ENCODE results near the gene ADAMTS13.

The ADAMTS13 gene

DNA sequence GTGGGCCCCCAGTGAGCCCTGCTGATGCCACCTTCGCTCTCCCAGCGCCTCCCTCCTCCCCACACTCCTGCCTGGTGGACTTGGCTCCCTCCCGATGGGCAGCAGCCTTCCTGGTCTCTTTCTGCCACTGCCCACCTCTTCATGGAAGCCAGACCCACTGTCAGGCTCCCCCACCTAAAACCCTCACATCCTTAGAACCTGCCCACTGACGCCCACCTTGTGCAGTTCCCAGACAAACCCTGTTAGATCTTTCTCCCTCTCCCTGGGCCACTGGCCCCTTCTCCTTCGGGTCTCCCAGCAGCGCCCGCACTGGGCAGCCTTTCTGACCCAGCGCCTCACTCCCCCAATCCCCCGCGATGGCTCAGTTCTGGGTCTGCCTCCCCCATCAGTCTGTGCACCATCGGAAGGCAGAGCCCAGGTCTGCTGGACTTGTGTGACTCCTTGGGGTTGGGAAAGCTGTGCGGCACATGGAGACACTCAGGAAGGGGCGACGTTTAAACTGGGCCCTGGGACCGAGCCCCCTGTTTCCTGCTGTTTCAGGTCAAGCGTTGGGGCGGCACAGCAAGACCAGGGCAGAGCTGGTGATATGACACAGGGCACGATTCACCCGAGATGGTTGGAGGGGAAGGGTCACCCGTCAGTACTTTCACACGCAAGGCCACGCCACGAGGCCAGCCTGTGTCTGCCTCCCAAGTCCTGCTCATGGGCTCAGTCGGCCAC lies 85.2 kb downstream of the ADAMTS13 start:
- TF ChIP-seq EZH2phosphoT487 (conservative IDR thresholded peaks at IDR 0.05; ENCODE audit: low read length) = no peak
- TF ChIP-seq, protein P1, sequence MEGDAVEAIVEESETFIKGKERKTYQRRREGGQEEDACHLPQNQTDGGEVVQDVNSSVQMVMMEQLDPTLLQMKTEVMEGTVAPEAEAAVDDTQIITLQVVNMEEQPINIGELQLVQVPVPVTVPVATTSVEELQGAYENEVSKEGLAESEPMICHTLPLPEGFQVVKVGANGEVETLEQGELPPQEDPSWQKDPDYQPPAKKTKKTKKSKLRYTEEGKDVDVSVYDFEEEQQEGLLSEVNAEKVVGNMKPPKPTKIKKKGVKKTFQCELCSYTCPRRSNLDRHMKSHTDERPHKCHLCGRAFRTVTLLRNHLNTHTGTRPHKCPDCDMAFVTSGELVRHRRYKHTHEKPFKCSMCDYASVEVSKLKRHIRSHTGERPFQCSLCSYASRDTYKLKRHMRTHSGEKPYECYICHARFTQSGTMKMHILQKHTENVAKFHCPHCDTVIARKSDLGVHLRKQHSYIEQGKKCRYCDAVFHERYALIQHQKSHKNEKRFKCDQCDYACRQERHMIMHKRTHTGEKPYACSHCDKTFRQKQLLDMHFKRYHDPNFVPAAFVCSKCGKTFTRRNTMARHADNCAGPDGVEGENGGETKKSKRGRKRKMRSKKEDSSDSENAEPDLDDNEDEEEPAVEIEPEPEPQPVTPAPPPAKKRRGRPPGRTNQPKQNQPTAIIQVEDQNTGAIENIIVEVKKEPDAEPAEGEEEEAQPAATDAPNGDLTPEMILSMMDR (IDR thresholded peaks at IDR 0.05; ENCODE audit: insufficient read depth, low read length, poor library complexity, severe bottlenecking) = no peak
- Histone ChIP-seq H3K79me2 (ENCODE audit: insufficient read depth, low read length) (no peaks in the 10 kb centered on the region), H3K27me3 (ENCODE audit: low read length) (no peaks in the 10 kb centered on the region), H3K9ac (ENCODE audit: low read length) (no peak overlapping the region), H3F3A (ENCODE audit: insufficient read depth) (no peaks in the 10 kb centered on the region), H2AFZ (ENCODE audit: low read depth, low read length, severe bottlenecking) (no peak overlapping the region), H3K4me3 (ENCODE audit: insufficient read depth, low read length, poor library complexity, severe bottlenecking) (no peak overlapping the region), H3K36me3 (ENCODE audit: low read length) (no peaks in the 10 kb centered on the region), H3K27ac (ENCODE audit: low read depth, low read length) (no peak overlapping the region), H3K4me2 (ENCODE audit: low read depth, low read length, poor library complexity, severe bottlenecking) (no peak overlapping the region), H4K20me1 (ENCODE audit: low read depth, low read length) (no peaks in the 10 kb centered on the region), H3K9me2 (replicated peaks; ENCODE audit: insufficient read depth, low read length) (no peaks in the 10 kb centered on the region), H3K9me3 (ENCODE audit: insufficient read depth, low read length) (peaks cover under 1% of the 10 kb centered on the region; the same call in 1 of the 2 replicates)

DNA sequence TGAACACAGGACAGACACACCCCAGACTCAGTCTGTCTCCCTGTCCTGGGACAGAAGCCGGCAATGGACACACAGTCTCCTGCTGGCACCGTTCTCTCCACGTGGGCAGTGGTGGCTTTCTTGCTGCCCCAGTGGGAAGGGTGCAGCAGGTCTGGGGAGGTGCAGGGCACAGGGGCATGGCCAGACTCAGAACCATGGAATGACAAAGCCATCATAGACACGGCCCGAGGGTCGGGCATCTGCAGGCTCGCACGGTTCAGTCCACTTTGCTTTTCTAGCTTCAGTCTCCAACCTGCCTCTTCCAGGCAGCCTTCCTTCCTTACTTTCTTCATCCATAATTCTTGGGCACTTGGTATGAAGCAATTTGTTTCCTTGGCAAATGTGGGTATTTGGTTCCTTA lies 85.9 kb downstream of the ADAMTS13 start:
- TF ChIP-seq EZH2phosphoT487 (conservative IDR thresholded peaks at IDR 0.05; ENCODE audit: low read length) = no peak
- Histone ChIP-seq H3K4me2 (ENCODE audit: low read depth, low read length, poor library complexity, severe bottlenecking) (no peak overlapping the region), H3F3A (ENCODE audit: insufficient read depth) (no peaks in the 10 kb centered on the region), H3K9me3 (ENCODE audit: insufficient read depth, low read length) (no peaks in the 10 kb centered on the region), H3K79me2 (ENCODE audit: insufficient read depth, low read length) (no peaks in the 10 kb centered on the region), H3K4me3 (ENCODE audit: insufficient read depth, low read length, poor library complexity, severe bottlenecking) (no peak overlapping the region), H3K9me2 (replicated peaks; ENCODE audit: insufficient read depth, low read length) (no peaks in the 10 kb centered on the region), H2AFZ (ENCODE audit: low read depth, low read length, severe bottlenecking) (no peak overlapping the region), H3K27ac (ENCODE audit: low read depth, low read length) (no peak overlapping the region), H4K20me1 (ENCODE audit: low read depth, low read length) (no peaks in the 10 kb centered on the region), H3K36me3 (ENCODE audit: low read length) (no peaks in the 10 kb centered on the region), H3K9ac (ENCODE audit: low read length) (no peak overlapping the region), H3K27me3 (ENCODE audit: low read length) (no peaks in the 10 kb centered on the region)
